Keratinocyte (primary cell): ENCODE data around the gene CES5A.

ENCODE experiments used
- EZH2 ChIP-seq: IDR thresholded peaks from one replicate; pipeline ENCODE4 v1.6.1; 2012; ENCODE audit warnings: inconsistent platforms, mild to moderate bottlenecking, low read length, moderate library complexity
- TF ChIP-seq, protein P1 (sequence below), 3 experiments: IDR thresholded peaks in 1 of 3; conservative IDR thresholded peaks in 1 of 3; optimal IDR thresholded peaks in 1 of 3; 2 replicates in 2 of 3; 3 replicates in 1 of 3; pipeline versions ENCODE3 to v1.5.1; 2011; ENCODE audit warnings: low read length in 3 of 3, mild to moderate bottlenecking in 3 of 3, moderate library complexity in 2 of 3, control low read depth in 1 of 3, inconsistent platforms in 1 of 3; ENCODE audit not compliant: insufficient read depth in 2 of 3; ENCODE audit errors: extremely low read depth in 1 of 3

DNA sequence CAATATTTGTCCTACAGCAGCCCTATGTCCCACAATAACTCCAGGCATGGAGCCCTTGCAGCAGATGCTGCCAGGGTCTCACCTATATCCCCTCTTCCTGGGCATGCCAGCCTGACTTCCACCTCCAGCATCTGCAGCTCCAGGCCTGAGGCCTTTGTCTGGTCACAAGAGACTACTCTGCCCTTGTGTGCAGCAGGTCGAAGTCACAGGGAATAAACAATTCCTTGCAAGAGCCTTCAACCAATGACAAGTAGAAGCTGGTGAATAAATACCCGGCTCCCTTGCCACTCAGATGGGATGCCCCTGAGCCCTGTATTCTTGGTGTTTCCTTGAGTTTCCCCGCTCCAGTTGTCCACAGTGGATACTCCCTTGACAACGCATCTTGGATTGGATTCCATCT lies 65.3 kb downstream of the CES5A start:
- TF ChIP-seq, protein P1, sequence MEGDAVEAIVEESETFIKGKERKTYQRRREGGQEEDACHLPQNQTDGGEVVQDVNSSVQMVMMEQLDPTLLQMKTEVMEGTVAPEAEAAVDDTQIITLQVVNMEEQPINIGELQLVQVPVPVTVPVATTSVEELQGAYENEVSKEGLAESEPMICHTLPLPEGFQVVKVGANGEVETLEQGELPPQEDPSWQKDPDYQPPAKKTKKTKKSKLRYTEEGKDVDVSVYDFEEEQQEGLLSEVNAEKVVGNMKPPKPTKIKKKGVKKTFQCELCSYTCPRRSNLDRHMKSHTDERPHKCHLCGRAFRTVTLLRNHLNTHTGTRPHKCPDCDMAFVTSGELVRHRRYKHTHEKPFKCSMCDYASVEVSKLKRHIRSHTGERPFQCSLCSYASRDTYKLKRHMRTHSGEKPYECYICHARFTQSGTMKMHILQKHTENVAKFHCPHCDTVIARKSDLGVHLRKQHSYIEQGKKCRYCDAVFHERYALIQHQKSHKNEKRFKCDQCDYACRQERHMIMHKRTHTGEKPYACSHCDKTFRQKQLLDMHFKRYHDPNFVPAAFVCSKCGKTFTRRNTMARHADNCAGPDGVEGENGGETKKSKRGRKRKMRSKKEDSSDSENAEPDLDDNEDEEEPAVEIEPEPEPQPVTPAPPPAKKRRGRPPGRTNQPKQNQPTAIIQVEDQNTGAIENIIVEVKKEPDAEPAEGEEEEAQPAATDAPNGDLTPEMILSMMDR (optimal IDR thresholded peaks at IDR 0.05 in 1 of 3, IDR thresholded peaks at IDR 0.05 in 1 of 3, conservative IDR thresholded peaks at IDR 0.05 in 1 of 3; ENCODE audit: extremely low read depth in 1 of 3, insufficient read depth in 2 of 3, low read length in 3 of 3), result no peak
- TF ChIP-seq EZH2, result no peak
